Smooth muscle cell (in vitro differentiated cells): ENCODE results near the gene GP1BA. TPM values are rescaled to one million over a fixed set of nuclear protein-coding genes. Genes with fewer than 3 reads are reported as not detected.

Experiments used
- DNase-seq: peaks from one replicate; lab custom pipeline; 2025; ENCODE audit not compliant: unreplicated experiment; lab: John Stamatoyannopoulos, UW
- H2AFZ ChIP-seq: fragments of 200-600 bp; sonication (generic); 2 replicates; pipeline ENCODE4 v1.6.0; 2016; ENCODE audit warnings: antibody characterized with exemption, low read depth, mild to moderate bottlenecking
- H3F3A ChIP-seq: fragments of 200-600 bp; sonication (generic); 2 replicates; pipeline ENCODE4 v1.6.0; 2017; ENCODE audit warnings: antibody characterized with exemption, low read depth
- H3K27ac ChIP-seq: fragments of 200-600 bp; sonication (generic); 2 replicates; pipeline ENCODE4 v1.5.1; 2016; ENCODE audit warnings: low read depth, mild to moderate bottlenecking
- H3K27me3 ChIP-seq: fragments of 200-600 bp; sonication (generic); 2 replicates; pipeline ENCODE4 v1.6.1; 2016; ENCODE audit warnings: low read depth, mild to moderate bottlenecking
- H3K36me3 ChIP-seq: fragments of 200-600 bp; sonication (generic); 2 replicates; pipeline ENCODE4 v1.5.1; 2016; ENCODE audit warnings: low read depth
- H3K4me1 ChIP-seq: fragments of 200-600 bp; sonication (generic); 2 replicates; pipeline ENCODE4 v1.5.1; 2016; ENCODE audit warnings: low read depth
- H3K4me2 ChIP-seq: fragments of 200-600 bp; sonication (generic); 2 replicates; pipeline ENCODE4 v1.6.0; 2016; ENCODE audit warnings: mild to moderate bottlenecking
- H3K4me3 ChIP-seq: fragments of 200-600 bp; sonication (generic); 2 replicates; pipeline ENCODE4 v1.5.1; 2016; ENCODE audit warnings: mild to moderate bottlenecking
- H3K79me2 ChIP-seq: fragments of 200-600 bp; sonication (generic); 2 replicates; pipeline ENCODE4 v1.6.0; 2016; ENCODE audit warnings: low read depth, mild to moderate bottlenecking
- H3K9ac ChIP-seq: fragments of 200-600 bp; sonication (generic); 2 replicates; pipeline ENCODE4 v1.6.0; 2016; ENCODE audit warnings: low read depth
- H3K9me3 ChIP-seq: fragments of 200-600 bp; sonication (generic); replicated peaks from 2 replicates; pipeline ENCODE4 v1.5.1; 2016; ENCODE audit warnings: low read depth
- H4K20me1 ChIP-seq: fragments of 200-600 bp; sonication (generic); 2 replicates; pipeline ENCODE4 v1.6.0; 2016; ENCODE audit warnings: low read depth
- WGBS: methylation state at CpG from one replicate; pipeline ENCODE4 v1.1.7; 2016; ENCODE audit warnings: low lambda C conversion rate; 5-methylcytosine and 5-hydroxymethylcytosine counted together
- polyA plus RNA-seq: library from polyadenylated mRNA; unstranded; fragments of >200 nt; fragmentation: Nextera tagmentation; extraction: Ambion mirVana; gene quantifications from 2 replicates; pipeline ENCODE4 v1.2.1, GENCODE V29; 2016
- total RNA-seq: library from RNA; depleted of rRNA; stranded (reverse); fragments of >200 nt; gene quantifications from 2 replicates; pipeline ENCODE4 v1.2.3, GENCODE V29; 2014
- TF ChIP-seq, protein P1 (sequence below): fragments of 200-600 bp; sonication (generic); IDR thresholded peaks from 2 replicates; pipeline ENCODE4 v1.5.1; 2017; ENCODE audit warnings: borderline replicate concordance, mild to moderate bottlenecking, antibody characterized with exemption; ENCODE audit not compliant: insufficient read depth, poor library complexity, severe bottlenecking

GP1BA gene
- total and polyA plus RNA-seq, 2 experiments from 2014 or later = 0.07 TPM; not detected in 1

- H3K4me1 ChIP-seq = no peaks in the 10 kb centered on the region
- no peak for DNase-seq
- H3K79me2 ChIP-seq = no peaks in the 10 kb centered on the region
- H3K9me3 ChIP-seq = no peaks in the 10 kb centered on the region
- H3K27ac ChIP-seq = no peak overlapping the region
- no peak overlapping the region for H3K9ac ChIP-seq
- H3K27me3 ChIP-seq = no peaks in the 10 kb centered on the region
- H3F3A ChIP-seq = no peaks in the 10 kb centered on the region
- H2AFZ ChIP-seq = no peak overlapping the region
- no peaks in the 10 kb centered on the region for H3K36me3 ChIP-seq
- TF ChIP-seq, protein P1, sequence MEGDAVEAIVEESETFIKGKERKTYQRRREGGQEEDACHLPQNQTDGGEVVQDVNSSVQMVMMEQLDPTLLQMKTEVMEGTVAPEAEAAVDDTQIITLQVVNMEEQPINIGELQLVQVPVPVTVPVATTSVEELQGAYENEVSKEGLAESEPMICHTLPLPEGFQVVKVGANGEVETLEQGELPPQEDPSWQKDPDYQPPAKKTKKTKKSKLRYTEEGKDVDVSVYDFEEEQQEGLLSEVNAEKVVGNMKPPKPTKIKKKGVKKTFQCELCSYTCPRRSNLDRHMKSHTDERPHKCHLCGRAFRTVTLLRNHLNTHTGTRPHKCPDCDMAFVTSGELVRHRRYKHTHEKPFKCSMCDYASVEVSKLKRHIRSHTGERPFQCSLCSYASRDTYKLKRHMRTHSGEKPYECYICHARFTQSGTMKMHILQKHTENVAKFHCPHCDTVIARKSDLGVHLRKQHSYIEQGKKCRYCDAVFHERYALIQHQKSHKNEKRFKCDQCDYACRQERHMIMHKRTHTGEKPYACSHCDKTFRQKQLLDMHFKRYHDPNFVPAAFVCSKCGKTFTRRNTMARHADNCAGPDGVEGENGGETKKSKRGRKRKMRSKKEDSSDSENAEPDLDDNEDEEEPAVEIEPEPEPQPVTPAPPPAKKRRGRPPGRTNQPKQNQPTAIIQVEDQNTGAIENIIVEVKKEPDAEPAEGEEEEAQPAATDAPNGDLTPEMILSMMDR = no peak
- H3K4me2 ChIP-seq = no peak overlapping the region
- WGBS = 93% methylated on average over 29 of the region's 31 CpGs
- H4K20me1 ChIP-seq = no peaks in the 10 kb centered on the region
- no peak overlapping the region for H3K4me3 ChIP-seq
Observed at GRCh38 chr17:4893721-4894560, 38.1 kb upstream of the GP1BA start.

DNA sequence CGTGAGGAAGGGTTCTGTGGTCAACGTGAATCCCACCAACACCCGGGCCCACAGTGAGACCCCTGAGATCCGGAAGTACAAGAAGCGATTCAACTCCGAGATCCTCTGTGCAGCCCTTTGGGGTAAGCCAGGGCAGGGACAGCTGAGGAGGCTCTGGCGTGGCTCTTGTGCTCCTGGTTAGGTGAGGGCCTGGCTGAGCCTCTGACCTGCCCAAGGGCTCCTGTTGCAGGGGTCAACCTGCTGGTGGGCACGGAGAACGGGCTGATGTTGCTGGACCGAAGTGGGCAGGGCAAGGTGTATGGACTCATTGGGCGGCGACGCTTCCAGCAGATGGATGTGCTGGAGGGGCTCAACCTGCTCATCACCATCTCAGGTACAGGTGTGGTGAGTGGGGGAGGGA is 37.0 kb upstream of the GP1BA start:
- no peak overlapping the region for H3K9ac ChIP-seq
- no peaks in the 10 kb centered on the region for H3K79me2 ChIP-seq
- no peaks in the 10 kb centered on the region for H3F3A ChIP-seq
- H3K27me3 ChIP-seq = no peaks in the 10 kb centered on the region
- H3K4me2 ChIP-seq = no peak overlapping the region
- no peaks in the 10 kb centered on the region for H3K4me1 ChIP-seq
- H2AFZ ChIP-seq = no peak overlapping the region
- no peaks in the 10 kb centered on the region for H4K20me1 ChIP-seq
- no peaks in the 10 kb centered on the region for H3K9me3 ChIP-seq
- no peaks in the 10 kb centered on the region for H3K36me3 ChIP-seq
- TF ChIP-seq, protein P1 = no peak
- no peak overlapping the region for H3K4me3 ChIP-seq
- WGBS = 94% methylated on average over 13 of the region's 13 CpGs
- DNase-seq = no peak
- H3K27ac ChIP-seq = no peak overlapping the region

DNA sequence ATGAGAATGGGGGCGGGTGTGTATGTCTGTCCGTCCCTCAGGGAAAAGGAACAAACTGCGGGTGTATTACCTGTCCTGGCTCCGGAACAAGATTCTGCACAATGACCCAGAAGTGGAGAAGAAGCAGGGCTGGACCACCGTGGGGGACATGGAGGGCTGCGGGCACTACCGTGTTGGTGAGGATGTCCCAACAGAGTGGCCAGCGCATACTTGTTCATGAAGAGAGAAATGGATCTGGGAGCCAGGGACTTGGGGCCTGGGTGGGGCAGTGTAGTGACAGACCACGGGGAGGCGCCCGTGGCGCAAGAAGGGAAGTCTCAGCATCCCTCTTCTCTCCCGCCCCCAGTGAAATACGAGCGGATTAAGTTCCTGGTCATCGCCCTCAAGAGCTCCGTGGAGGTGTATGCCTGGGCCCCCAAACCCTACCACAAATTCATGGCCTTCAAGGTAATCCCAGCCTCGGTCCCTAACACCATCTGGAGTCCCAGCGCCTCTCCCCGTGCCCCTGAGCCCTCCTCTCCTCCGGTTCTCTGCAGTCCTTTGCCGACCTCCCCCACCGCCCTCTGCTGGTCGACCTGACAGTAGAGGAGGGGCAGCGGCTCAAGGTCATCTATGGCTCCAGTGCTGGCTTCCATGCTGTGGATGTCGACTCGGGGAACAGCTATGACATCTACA is 36.3 kb upstream of the GP1BA start:
- Histone ChIP-seq H4K20me1 (no peaks in the 10 kb centered on the region), H3K9me3 (no peaks in the 10 kb centered on the region), H3K4me3 (no peak overlapping the region), H3F3A (no peaks in the 10 kb centered on the region), H3K79me2 (no peaks in the 10 kb centered on the region), H3K4me2 (no peak overlapping the region), H3K36me3 (no peaks in the 10 kb centered on the region), H3K4me1 (no peaks in the 10 kb centered on the region), H2AFZ (no peak overlapping the region), H3K27ac (no peak overlapping the region), H3K27me3 (no peaks in the 10 kb centered on the region), H3K9ac (no peak overlapping the region)
- TF ChIP-seq, protein P1 = no peak
- no peak for DNase-seq
- WGBS = 80% methylated on average over 20 of the region's 27 CpGs
